GM18507 (cell line): ENCODE data around the gene NEK7.
A peak's percentile ranks its signal among the peaks of the same experiment; 100 is the strongest.
"Not testable (repeated sequence)": the region's sequence is repeated elsewhere in the genome, so short reads cannot be mapped to it uniquely, and the experiment has no call there.

ENCODE experiments used
- DNase-seq: peaks from one replicate; pipeline ENCODE4 v3.0.0; 2011; ENCODE audit warnings: low read depth; ENCODE audit not compliant: insufficient read length; ENCODE audit errors: extremely low spot score
- FAIRE-seq: peaks from 2 replicates; lab custom pipeline; 2011; peaks lifted over from hg19 to GRCh38; lab: Jason Lieb, UNC

The NEK7 gene

DNA sequence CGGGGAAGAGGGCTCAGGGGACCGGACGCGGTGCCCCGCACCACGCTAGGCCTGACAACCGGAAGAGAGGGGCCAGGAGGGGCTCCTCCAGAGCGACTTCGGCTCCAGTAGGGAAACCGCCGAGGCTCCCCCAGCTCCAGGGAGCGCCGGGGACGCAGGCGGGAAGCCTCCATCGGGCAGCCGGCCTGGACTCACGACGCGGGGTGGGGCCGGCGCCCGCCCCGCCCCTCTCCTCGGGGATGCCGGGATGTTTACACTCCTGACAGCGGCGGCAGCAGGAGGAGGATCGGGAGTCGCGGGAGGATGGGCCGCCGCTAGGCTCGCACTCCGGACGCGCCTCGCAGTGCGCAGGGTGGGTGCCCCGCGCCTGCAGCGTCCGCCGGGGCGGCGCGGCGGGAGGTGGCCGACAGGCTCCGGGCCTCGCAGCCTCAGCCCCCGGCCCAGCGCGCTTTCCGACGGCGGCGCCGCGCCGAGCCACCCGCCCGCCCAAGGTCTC, at the start of gene NEK7:
TSS of gene NEK7 (plus strand) at position 254 of the 496 bp plus-strand sequence. CDS start 75,583 bp downstream, outside the sequence.
- FAIRE-seq (peak; percentile 18), DNase-seq (peak; percentile 30)

- FAIRE-seq: no peak
- no peak for DNase-seq
Measured at GRCh38 chr1:198107091-198107501, 49.7 kb upstream of the NEK7 start.

DNA sequence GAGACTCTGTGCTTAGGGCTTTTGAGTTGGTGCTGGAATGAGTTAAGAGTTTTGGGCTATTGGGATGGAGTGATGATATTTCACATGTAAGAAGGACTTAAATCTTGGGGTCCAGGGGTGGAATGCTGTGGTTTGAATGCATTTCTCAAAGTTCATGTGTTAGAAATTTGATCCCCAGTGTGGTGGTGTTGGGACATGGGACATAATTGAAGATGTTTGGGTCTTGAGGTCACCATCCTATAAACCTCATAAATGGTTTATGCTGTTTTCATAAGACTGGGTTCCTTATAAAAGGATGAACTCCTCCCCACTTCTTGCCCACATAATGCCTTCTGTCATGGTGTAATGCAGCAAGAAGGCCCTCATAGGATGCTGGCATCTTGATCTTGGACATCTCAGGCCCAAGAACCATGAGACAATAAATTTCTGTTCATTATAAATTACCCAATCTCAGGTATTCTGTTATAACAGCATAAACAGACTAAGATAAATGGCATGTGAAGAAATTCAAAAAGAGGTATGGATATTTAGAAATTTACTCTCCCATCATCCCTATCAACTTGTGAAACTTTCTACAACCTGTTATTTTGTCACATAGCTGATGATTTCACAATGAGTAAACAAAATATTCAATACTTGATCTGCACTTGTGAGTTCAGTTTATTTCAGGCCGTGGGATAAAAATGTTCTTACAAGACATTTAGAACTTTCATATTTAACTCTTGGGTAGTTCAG, 48.0 kb upstream of the NEK7 start:
- FAIRE-seq: no peak
- DNase-seq: no peak

DNA sequence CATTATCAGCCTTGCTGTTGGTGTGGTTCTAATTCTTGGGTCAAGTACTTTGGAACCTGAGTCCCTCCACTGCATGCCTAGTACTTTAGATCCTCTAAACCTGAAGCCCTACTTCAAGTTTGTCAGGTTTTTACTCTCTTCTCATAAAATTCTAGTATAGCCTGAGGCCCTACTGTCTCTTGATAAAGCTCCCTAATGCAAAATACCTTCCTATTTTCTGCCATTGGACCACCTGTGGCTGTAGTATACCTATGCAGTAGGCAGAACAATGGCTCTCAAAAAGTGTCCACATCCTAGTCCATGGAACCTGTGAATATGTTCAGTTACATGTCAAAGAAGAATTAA, 47.5 kb upstream of the NEK7 start:
- FAIRE-seq: no peak
- DNase-seq: no peak

DNA sequence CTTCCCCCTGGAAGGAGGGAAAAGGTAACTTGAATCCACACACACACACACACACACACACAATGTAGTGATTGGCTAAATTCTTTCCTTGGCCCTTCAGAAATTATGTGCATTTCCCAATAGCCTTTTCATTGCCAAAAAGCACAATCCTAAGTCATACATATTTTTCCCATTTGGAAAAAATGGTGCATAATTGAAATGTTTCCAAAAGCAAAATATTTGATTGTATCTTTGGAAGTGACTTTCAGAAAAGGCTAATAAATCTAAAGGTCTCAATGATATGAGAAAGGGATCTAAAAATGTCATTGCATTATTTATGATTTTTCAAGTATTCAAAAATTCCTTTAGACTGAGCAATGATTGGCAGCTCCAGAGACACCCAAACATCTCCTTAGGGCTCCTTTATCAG, 43.5 kb upstream of the NEK7 start:
- FAIRE-seq: no peak
- DNase-seq: no peak

- FAIRE-seq (no peak), DNase-seq (no peak)
Measured at GRCh38 chr1:198116069-198116468, 40.7 kb upstream of the NEK7 start.

DNA sequence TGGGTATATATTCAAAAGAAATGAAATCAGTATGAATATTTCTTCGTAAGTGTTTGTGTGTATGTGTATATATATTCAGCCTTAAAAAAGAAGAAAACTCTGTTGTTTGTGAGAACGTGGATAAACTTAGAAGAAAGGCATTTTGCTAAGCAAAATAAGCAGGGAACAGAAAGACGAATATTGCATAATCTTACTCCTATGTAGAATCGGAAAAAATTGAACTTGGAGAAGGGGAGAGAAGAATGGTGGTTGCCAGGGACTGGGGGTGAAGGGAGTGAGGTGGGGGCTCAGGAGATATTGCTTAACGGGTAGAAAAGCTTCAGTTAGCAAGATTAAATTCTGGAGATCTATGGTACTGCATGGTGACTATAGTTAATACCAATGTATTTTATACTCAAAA, 40.3 kb upstream of the NEK7 start:
- DNase-seq: no peak
- FAIRE-seq: no peak

- no peak for DNase-seq
- no peak for FAIRE-seq
Measured at GRCh38 chr1:198117267-198117666, 39.5 kb upstream of the NEK7 start.

DNA sequence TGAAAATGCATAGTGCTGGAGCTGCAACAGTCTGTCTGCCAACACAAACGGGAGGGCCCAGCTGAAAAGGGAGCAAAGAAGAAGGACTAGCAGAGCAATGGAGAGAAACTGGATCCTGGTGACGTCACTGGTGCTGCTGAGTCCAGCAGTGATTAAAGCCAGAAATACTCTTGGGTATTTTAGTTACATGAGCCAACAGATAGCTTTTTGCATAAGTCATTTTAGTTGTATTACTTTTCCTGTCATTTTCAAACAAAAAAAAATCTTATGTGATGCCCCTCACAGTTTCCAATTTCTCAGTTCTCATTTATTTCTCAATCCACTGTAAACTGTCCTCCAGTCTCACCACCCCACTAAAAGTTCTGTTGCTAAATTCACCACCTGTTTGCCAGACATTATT, 38.7 kb upstream of the NEK7 start:
- no peak for DNase-seq
- no peak for FAIRE-seq

GRCh38 chr1:198119906-198120305, 36.9 kb upstream of the NEK7 start:
- DNase-seq: no peak
- no peak for FAIRE-seq

DNA sequence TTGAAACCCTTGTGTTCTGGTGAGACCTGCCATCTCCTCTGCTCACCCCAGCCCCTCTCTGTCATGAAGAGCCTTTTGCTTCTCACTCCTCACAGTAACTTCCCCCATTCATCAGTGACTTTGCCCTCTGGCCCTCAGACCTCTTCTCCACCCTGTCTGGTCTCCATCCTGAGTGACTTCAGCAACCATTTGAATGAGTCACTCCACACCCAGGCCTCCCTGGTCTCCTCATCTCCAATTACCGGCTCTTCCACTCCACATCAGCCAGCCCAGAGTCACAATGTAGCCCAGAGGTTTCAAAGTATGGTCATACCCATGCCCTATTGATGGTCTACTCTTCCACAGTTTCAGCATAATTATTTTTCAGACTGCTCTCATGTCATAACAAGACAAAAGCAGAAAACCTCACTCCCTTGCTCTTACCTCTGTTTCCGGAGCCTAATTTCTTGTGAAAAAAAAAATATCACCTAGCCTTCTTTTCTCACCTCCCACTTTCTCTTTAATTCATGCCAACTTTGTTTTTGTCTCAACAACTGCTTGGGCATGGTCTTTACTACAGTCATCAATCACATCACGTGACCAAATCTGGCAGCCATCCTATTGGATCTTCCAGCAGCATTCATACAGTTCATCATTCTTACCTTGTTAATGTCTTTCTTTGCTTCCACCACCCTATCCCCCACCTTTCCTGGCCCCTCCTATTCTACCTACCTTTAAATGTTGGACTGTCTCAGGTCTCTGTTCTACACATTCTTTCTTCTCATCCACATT, 35.6 kb upstream of the NEK7 start:
- FAIRE-seq (no peak), DNase-seq (no peak)

GRCh38 chr1:198122693-198123092, 34.1 kb upstream of the NEK7 start:
- DNase-seq (no peak), FAIRE-seq (no peak)

DNA sequence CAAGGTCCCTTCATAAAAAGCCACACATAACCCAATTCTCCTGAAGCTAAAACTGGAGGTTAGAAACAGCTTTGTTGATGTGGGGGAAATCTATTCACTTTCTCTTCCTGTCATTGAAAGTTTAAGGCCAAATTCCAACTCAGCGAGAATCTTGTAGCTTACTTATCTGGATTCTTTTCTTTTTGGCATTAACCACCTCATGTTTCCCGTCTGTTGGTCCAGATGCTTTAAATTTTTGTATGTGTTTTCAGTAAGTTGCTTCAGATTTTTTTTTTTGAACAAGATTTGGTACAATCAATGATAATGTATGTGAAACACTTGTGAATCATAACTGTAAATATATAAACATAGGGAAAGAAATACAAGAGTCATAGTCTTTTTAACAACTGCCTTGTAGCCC, 33.7 kb upstream of the NEK7 start:
- DNase-seq (no peak), FAIRE-seq (no peak)

DNA sequence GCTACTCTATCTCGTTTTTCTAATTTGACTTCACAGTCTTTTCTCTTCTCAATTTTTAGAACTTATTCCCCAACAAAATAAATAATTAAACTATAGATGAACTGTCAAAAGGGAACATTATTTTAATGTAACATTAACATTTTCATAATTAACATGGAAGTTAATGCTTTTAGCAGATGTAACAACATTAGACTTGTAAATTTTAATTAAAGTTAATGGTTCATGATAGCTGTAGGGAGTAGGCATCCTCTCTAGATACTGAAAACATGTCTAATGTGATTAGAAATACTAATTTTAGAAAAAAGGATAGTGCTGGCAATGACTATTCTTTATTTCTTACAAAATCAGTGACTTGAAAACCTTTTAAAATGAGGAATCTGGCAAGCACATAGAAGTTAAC, 32.1 kb upstream of the NEK7 start:
- FAIRE-seq (no peak), DNase-seq (no peak)

DNA sequence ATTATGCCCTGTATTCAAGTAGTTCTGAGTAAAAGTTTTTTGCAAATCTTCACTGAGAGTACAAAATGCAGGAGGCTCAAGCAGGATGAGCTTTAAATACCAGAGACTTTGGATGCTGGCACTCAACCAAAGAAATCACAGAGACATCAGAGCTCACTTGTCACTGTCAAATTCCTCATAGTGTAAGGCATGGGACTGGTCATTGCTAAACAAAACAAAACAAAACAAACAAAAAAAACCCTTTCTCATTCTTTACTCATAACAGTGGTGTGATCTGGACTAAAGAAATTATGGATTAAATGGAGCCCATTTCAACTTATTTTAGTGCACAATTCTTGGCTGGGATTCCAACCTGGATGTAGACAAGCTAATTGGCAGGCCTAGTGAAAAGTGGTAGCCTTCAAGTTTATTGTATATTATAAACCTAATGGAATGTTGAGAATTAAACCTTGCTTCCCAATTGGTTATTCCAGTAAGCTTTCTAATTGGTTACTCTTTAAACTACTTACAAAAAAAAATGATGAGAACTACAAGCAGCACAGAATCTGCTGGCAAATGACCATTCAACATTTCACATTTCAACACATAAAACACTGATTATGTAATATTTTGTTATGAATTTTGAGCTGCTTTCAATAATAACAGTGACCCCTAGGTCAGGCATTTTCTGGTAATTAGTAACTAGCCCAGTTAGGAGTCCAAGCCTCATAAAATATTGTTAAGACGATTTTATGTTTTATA, 30.6 kb upstream of the NEK7 start:
- FAIRE-seq (no peak), DNase-seq (no peak)

DNA sequence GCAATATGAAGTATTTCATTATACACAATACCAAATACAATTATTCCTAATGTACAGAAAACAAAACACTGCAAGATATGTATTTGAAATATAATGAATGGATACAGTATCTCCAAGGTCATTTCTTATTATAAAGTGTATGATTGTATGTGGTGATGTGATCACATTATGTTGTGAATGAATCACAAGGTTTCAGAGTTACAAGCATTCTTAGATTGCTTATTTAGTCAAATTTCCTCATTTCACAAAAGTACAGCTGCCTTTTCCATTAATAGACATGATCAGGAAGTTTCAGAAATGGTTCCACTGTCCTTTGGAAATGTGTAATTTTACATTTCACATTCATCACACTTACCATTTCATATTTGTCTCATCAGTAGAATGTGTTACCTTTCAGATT, 28.3 kb upstream of the NEK7 start:
- DNase-seq (no peak), FAIRE-seq (no peak)

GRCh38 chr1:198130053-198130452, 26.7 kb upstream of the NEK7 start:
- not testable (repeated sequence) for FAIRE-seq, DNase-seq

DNA sequence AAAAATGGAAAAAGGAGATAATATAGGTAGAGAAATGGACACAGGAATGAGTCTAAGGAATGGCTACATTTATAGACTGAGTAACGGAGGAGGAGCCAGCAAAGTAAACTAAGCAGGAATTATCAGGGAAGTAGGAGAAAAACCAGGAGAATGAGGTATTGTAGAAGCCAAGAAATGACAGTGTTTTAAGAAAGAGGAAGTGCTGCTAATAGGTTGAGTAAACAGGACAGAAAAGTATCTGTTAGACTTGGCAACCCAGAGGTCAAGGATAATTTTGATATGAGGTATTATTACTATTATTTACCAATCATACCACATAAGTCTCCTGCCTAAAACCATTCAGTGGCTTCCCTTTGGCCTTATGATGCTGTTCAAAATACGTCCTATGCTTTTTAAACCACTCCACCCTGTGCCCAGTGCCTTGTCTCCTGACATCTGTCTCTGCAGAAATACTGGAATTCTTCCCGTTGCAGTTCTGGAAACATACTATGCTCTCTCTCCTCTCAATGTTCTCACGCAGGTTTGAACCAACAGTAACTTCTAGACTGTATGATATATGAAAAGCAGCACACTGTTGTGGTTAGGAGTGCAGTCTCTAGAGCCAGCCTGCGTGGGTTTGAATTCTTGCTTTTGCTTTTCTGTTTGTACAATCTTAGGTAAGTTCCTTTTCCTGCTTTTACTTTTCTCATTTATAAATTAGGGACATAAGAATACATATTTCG, 24.6 kb upstream of the NEK7 start:
- FAIRE-seq (peak; percentile 24), DNase-seq (no peak)

GRCh38 chr1:198134252-198134651, 22.5 kb upstream of the NEK7 start:
- FAIRE-seq (no peak), DNase-seq (no peak)

DNA sequence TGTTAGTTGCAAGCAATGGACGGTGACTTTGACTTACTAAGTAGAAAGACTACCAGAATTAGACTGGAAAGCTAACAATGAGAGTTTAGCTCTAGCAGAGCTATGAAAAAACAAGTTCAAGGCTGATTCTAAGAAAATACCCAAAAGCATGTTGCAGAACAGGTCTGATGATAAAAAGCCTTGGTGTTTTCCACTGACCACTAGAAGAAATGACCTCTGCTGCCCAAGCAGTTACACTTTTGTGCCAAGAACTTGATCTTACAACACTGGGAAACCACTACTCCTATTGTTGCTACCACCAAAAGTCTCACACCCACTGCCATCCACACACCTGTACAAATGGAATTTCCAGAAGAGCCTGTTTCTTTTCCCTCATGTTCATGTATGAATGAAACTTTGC, 21.4 kb upstream of the NEK7 start:
- no peak for FAIRE-seq
- DNase-seq: no peak
